Skin epidermis (tissue), 12 donors: ENCODE measurements around the gene ERN1.
"Not testable (repeated sequence)": the region's sequence is repeated elsewhere in the genome, so short reads cannot be mapped to it uniquely, and the experiment has no call there.

Source experiments
- H3K27ac ChIP-seq, 21 experiments: fragments of 200-600 bp; sonication (generic) in 11 of 21; one replicate each; pipeline ENCODE4 v1.5.0; 2020; ENCODE audit warnings: mild to moderate bottlenecking in 3 of 21, inconsistent platforms in 2 of 21, moderate library complexity in 2 of 21
- H3K4me3 ChIP-seq, 7 experiments: fragments of 200-600 bp; sonication (generic) in 2 of 7; one replicate each; pipeline ENCODE4 v1.5.0; 2020; ENCODE audit warnings: inconsistent platforms in 2 of 7, mild to moderate bottlenecking in 2 of 7, moderate library complexity in 1 of 7

Gene ERN1

GRCh38 chr17:64145751-64146417 is 15.9 kb upstream of the ERN1 start:
- Histone ChIP-seq H3K27ac (peak overlapping the region; percentile 85 to 100 (median 96)), H3K4me3 (peak overlapping the region; percentile 67 to 97 (median 85))

DNA sequence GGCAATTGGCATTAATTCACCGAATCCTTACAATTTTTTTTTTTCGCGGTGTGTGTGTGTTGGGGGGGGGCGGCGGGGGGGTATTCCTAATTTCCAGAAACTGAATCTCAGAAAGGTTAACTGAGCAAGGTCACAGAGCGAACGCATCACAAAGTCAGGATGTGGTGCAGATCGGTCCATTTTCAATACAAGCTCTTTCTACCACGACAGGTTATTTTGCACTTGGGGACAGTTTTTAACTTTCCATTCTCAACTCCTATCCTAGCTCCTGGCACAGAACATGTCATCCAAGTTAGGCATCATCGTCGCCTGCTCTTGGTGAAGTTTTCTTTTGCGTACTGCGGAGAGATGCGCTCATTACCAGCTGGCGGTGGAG is 15.4 kb upstream of the ERN1 start:
- peak overlapping the region in 20 of 21 experiments; percentile 45 to 98 (median 96) for H3K27ac ChIP-seq

DNA sequence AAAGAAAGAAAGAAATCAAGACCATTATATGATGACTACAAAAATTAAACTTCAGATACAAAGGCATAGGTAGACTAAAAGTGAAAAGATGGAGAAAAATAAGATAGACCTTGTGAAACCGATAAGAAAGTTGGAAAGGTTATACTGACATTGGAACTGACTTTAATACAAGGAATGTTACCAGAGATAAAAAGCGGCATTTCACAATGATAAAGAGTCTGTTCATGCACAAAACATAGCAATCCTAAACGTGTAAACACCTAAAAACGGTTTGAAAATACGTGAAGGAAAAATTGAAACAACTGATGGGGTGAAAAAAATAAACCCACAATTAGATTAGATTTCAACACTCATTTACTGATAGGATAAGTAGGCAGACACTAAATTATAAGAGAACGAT is 9.6 kb upstream of the ERN1 start:
- no peak overlapping the region for H3K4me3 ChIP-seq
- no peak overlapping the region for H3K27ac ChIP-seq

More for the DNA sequence above, 15.4 kb upstream of the ERN1 start:
- H3K4me3 ChIP-seq = peak overlapping the region; percentile 67 to 97 (median 85)

GRCh38 chr17:64138441-64138840 is 8.5 kb upstream of the ERN1 start:
- Histone ChIP-seq H3K4me3 (no peak overlapping the region), H3K27ac (no peak overlapping the region)

DNA sequence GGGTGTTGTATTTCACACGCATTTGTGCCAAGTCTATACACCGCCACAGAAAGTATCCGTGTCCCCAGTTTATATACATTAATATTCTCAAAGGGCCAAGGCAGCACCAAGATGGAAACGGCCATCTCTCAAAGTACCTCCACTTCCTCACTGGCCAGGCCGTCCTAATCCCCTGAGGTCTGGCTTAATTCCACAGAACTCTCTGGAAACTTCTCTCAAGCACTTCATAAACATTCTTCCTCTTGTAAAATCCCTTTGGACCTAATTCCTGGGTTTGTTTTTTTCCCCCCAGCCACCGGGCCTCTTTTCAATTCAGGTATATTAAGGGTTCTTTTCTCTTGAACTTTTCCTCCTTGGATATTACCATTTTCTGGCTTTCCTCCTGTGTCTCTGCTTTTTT is 5.1 kb upstream of the ERN1 start:
- no peak overlapping the region for H3K4me3 ChIP-seq
- no peak overlapping the region for H3K27ac ChIP-seq

- Histone ChIP-seq H3K4me3 (no peak overlapping the region), H3K27ac (no peak overlapping the region)
Measured at GRCh38 chr17:64134216-64134970, 4.4 kb upstream of the ERN1 start.

DNA sequence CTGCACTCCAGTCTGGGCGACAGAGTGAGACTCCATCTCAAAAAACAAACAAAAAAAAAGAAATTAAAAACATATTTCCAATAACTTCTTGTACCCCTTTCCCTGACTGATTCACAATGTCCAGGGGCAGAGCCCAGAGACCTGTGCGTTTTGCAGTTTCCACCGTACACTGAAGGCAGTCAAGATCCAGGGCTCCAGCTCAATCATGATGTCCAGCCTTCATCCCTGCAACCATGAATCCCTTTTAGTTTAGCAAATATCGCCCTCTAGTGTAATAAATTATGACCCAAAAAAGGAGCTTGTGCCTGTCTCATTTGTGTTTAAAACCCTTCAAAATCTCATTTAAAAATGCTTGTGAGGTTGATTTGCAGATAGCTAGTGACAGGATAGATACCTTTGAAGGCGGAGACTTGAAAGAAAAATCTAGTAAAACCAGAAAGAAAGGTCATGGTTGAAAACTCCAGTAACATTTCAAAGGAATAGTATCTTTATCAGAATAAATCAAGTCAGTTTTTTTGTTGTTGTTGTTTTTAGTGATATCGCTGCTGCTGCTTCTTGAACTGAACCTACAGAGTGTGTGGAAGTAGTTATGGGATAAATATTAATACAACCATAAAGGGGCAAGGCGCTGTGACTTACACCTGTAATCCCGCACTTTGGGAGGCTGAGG is 3.7 kb upstream of the ERN1 start:
- H3K27ac ChIP-seq = no peak overlapping the region
- no peak overlapping the region for H3K4me3 ChIP-seq

- peak overlapping the region in 10 of 21 experiments; percentile 18 to 98 (median 94) for H3K27ac ChIP-seq
- no peak overlapping the region for H3K4me3 ChIP-seq
Measured at GRCh38 chr17:64131606-64132270, 1.8 kb upstream of the ERN1 start.

- Histone ChIP-seq H3K27ac (peak overlapping the region; percentile 72 to 98 (median 94)), H3K4me3 (peak overlapping the region; percentile 64 to 89 (median 78))
Measured at GRCh38 chr17:64130559-64131001, 636 bp upstream of the ERN1 start.

- peak overlapping the region; percentile 43 to 98 (median 94) for H3K27ac ChIP-seq
- peak overlapping the region; percentile 64 to 89 (median 78) for H3K4me3 ChIP-seq
Measured at GRCh38 chr17:64129515-64129764, 504 bp downstream of the ERN1 start.

DNA sequence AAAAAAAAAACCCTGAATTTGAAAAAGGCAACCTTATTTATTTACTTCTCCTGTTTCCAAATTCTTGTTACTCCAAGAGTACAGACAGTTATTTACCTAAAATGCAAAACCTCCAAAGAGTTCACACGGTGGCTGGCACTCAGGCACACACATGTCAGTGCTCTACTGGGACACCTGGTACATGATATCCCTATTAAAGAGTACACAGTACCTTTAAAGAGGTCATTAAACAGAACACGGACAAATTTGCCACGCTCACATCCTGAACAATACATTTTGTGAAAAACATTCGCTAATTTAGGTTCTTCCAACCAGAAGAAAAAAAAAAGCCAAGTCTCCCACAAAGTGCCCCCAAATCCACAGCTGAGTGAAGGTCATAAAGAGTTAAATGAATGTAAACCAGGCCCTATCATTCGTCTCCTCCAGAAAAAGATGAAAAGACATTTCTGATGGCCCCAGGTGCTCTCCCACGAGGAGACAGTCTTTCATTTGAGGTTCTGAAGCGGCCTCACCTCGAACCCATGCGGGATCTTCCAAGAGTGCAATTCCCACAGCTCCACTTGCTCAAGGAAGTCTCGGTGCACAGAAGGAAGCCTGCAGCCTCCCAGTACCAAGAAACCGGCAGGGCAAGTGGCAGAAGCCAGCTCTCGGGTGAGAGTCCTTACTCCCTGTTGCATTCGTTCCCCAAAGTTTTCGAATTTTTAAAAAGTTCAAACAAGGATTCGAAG is 993 bp downstream of the ERN1 start:
- peak overlapping the region; percentile 43 to 98 (median 94) for H3K27ac ChIP-seq
- H3K4me3 ChIP-seq = peak overlapping the region; percentile 64 to 89 (median 78)

GRCh38 chr17:64126918-64127317 is 3.0 kb downstream of the ERN1 start:
- Histone ChIP-seq H3K4me3 (no peak overlapping the region), H3K27ac (no peak overlapping the region)

- no peak overlapping the region for H3K27ac ChIP-seq
- H3K4me3 ChIP-seq = no peak overlapping the region
Measured at GRCh38 chr17:64125937-64126336, 4.0 kb downstream of the ERN1 start.

GRCh38 chr17:64124609-64125008 is 5.3 kb downstream of the ERN1 start:
- H3K4me3 ChIP-seq = no peak overlapping the region
- H3K27ac ChIP-seq = no peak overlapping the region

GRCh38 chr17:64123114-64123513 is 6.8 kb downstream of the ERN1 start:
- Histone ChIP-seq H3K4me3 (no peak overlapping the region), H3K27ac (no peak overlapping the region)

GRCh38 chr17:64120972-64121786 is 8.8 kb downstream of the ERN1 start:
- H3K27ac ChIP-seq = peak overlapping the region in 3 of 21 experiments; percentile 31 to 49 (median 40)
- not testable (repeated sequence) for H3K4me3 ChIP-seq

DNA sequence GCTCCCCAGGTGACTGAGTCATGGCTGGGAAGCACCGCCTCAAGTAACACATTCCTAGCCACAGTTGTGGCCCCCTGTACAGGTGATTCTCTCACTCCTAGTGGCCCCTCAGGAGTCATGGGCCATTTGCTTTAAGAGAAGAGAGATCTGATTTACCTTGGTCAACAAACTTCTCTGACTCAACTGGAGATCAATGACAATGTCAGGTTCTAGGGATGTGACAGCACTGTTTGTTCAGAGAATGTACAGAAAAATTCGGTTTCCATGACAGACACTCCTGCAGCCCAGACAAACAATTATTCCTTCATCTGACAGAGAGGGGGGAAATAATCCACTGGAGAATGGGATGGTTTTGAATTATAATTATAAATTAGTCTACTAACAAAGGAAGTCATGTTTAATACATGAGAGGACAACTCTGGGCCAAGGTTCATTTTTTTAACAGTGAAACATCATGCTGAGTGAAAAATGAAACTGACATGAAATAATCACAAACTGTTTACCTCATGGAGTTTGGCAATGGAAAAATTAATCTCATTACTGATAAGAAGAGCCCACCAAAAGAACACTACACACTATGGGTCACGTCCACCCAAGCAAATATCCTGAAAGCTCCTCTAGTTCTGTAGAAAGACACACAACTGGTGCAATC is 9.7 kb downstream of the ERN1 start:
- H3K4me3 ChIP-seq = no peak overlapping the region
- peak overlapping the region in 2 of 21 experiments; percentile 31 to 49 for H3K27ac ChIP-seq
